ENCODE results near the gene DGKG.

The DGKG gene

DNA sequence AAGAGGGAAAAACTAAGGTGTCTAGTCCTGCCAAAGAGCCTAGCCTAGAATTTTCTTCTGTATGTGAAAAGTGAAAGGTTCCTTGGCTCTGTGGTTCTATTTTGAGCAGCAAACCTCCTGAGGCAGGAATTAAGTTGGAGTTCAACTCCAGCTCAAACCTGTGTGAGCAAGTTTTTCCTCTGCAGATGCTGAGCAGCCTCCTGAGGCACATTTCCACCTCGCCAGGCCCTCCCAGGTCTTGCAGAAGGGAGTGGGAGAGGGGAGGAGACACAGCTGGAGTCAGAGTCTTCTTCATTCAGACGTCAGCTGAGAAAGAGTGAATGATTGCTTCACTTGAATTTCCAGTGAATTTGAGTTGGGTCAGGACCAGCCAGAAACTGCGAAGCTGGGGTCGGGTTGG lies 183.6 kb downstream of the DGKG start:
- H3K56ac ChIP-seq (ENCODE audit: low read length) = no peak overlapping the region
- no peak overlapping the region for H2BK120ac ChIP-seq (ENCODE audit: low read depth, low read length)
- H2BK15ac ChIP-seq (replicated peaks; ENCODE audit: low read depth) = no peak overlapping the region
- no peak for DNase-seq
- H3K4me1 ChIP-seq (ENCODE audit: control insufficient read depth, low read depth, low read length) = no peaks in the 10 kb centered on the region
- no peak overlapping the region for H3K9ac ChIP-seq (ENCODE audit: low read length)
- H2AK5ac ChIP-seq (ENCODE audit: low read length) = no peak overlapping the region
- no CpG with 5 or more reads among the region's 4 CpGs for WGBS (ENCODE audit: extremely low coverage, insufficient coverage, low lambda C conversion rate)
- H4K8ac ChIP-seq (ENCODE audit: low read depth, low read length) = no peak overlapping the region
- no peaks in the 10 kb centered on the region for H3K79me1 ChIP-seq (ENCODE audit: low read length)
- H4K5ac ChIP-seq (ENCODE audit: low read length) = no peak overlapping the region
- H2BK5ac ChIP-seq (ENCODE audit: low read length) = no peak overlapping the region
- H3K27me3 ChIP-seq (ENCODE audit: insufficient read depth, low read length, poor library complexity) = no peaks in the 10 kb centered on the region
- no peak overlapping the region for H3K4ac ChIP-seq (ENCODE audit: low read depth, low read length)
- no peak overlapping the region for H3K4me3 ChIP-seq (ENCODE audit: low read length)
- no peaks in the 10 kb centered on the region for H3K79me2 ChIP-seq (ENCODE audit: control insufficient read depth, insufficient read depth, low read length)
- H3K36me3 ChIP-seq (ENCODE audit: control insufficient read depth, insufficient read depth, low read length) = no peaks in the 10 kb centered on the region
- no peak overlapping the region for H3K23ac ChIP-seq (ENCODE audit: low read length)
- no peak overlapping the region for H3K18ac ChIP-seq (ENCODE audit: low read length)
- H3K27ac ChIP-seq (ENCODE audit: low read depth, low read length) = no peak overlapping the region
- no peak overlapping the region for H3K4me2 ChIP-seq (ENCODE audit: low read length)

DNA sequence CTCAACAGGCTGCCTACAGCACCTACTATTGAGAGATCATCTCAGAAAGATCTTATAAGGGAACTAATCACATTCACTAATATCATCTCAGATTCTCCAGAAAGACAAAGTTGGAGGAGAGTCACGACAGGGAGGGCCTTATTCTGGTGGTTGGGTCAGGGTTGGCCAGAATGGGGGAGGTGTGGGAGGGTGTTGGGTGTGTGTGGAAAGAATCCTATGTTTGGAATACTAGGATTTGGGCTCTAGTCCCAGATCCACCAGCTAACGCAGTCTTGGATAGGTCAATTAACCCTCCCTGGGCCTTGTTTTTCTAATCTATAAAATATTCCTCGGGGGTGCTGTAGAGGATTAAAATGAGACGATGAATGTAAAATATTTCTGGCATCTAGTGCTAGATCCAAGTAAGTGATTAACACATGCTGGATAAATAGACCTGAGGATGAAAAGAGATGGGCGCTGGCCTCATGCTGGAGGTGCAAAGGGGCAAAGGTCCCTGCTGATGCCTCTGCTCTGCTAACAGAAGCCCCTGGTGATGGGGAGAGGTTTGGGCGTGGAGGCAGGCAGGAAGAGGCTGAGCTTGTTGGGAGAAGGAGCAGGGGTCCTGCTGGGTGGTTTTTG lies 185.6 kb downstream of the DGKG start:
- WGBS (ENCODE audit: extremely low coverage, insufficient coverage, low lambda C conversion rate) = no CpG with 5 or more reads among the region's 6 CpGs
- no peak overlapping the region for H2AK5ac ChIP-seq (ENCODE audit: low read length)
- DNase-seq = no peak
- H3K56ac ChIP-seq (ENCODE audit: low read length) = no peak overlapping the region
- no peaks in the 10 kb centered on the region for H3K79me1 ChIP-seq (ENCODE audit: low read length)
- no peaks in the 10 kb centered on the region for H3K27me3 ChIP-seq (ENCODE audit: insufficient read depth, low read length, poor library complexity)
- no peak overlapping the region for H3K27ac ChIP-seq (ENCODE audit: low read depth, low read length)
- no peaks in the 10 kb centered on the region for H3K4me1 ChIP-seq (ENCODE audit: control insufficient read depth, low read depth, low read length)
- no peaks in the 10 kb centered on the region for H3K36me3 ChIP-seq (ENCODE audit: control insufficient read depth, insufficient read depth, low read length)
- H3K23ac ChIP-seq (ENCODE audit: low read length) = no peak overlapping the region
- no peak overlapping the region for H2BK120ac ChIP-seq (ENCODE audit: low read depth, low read length)
- no peak overlapping the region for H3K4me2 ChIP-seq (ENCODE audit: low read length)
- no peak overlapping the region for H3K9ac ChIP-seq (ENCODE audit: low read length)
- no peak overlapping the region for H4K8ac ChIP-seq (ENCODE audit: low read depth, low read length)
- H3K4me3 ChIP-seq (ENCODE audit: low read length) = no peak overlapping the region
- no peak overlapping the region for H2BK5ac ChIP-seq (ENCODE audit: low read length)
- no peak overlapping the region for H4K5ac ChIP-seq (ENCODE audit: low read length)
- H3K18ac ChIP-seq (ENCODE audit: low read length) = no peak overlapping the region
- no peaks in the 10 kb centered on the region for H3K79me2 ChIP-seq (ENCODE audit: control insufficient read depth, insufficient read depth, low read length)
- no peak overlapping the region for H3K4ac ChIP-seq (ENCODE audit: low read depth, low read length)
- H2BK15ac ChIP-seq (replicated peaks; ENCODE audit: low read depth) = no peak overlapping the region

- H2BK5ac ChIP-seq (ENCODE audit: low read length) = no peak overlapping the region
- H2BK15ac ChIP-seq (replicated peaks; ENCODE audit: low read depth) = no peak overlapping the region
- no peaks in the 10 kb centered on the region for H3K27me3 ChIP-seq (ENCODE audit: insufficient read depth, low read length, poor library complexity)
- H3K4me3 ChIP-seq (ENCODE audit: low read length) = no peak overlapping the region
- no peak for DNase-seq
- no CpG with 5 or more reads among the region's 9 CpGs for WGBS (ENCODE audit: extremely low coverage, insufficient coverage, low lambda C conversion rate)
- H3K36me3 ChIP-seq (ENCODE audit: control insufficient read depth, insufficient read depth, low read length) = no peaks in the 10 kb centered on the region
- no peak overlapping the region for H3K23ac ChIP-seq (ENCODE audit: low read length)
- H3K56ac ChIP-seq (ENCODE audit: low read length) = no peak overlapping the region
- H2AK5ac ChIP-seq (ENCODE audit: low read length) = no peak overlapping the region
- no peak overlapping the region for H3K4ac ChIP-seq (ENCODE audit: low read depth, low read length)
- no peak overlapping the region for H3K18ac ChIP-seq (ENCODE audit: low read length)
- no peak overlapping the region for H3K9ac ChIP-seq (ENCODE audit: low read length)
- no peaks in the 10 kb centered on the region for H3K4me1 ChIP-seq (ENCODE audit: control insufficient read depth, low read depth, low read length)
- H4K8ac ChIP-seq (ENCODE audit: low read depth, low read length) = no peak overlapping the region
- H3K27ac ChIP-seq (ENCODE audit: low read depth, low read length) = no peak overlapping the region
- H3K4me2 ChIP-seq (ENCODE audit: low read length) = no peak overlapping the region
- no peak overlapping the region for H4K5ac ChIP-seq (ENCODE audit: low read length)
- no peaks in the 10 kb centered on the region for H3K79me1 ChIP-seq (ENCODE audit: low read length)
- no peak overlapping the region for H2BK120ac ChIP-seq (ENCODE audit: low read depth, low read length)
- no peaks in the 10 kb centered on the region for H3K79me2 ChIP-seq (ENCODE audit: control insufficient read depth, insufficient read depth, low read length)
Measured at GRCh38 chr3:186173224-186173815, 188.7 kb downstream of the DGKG start.

GRCh38 chr3:186172353-186172752 lies 189.7 kb downstream of the DGKG start:
- H2AK5ac ChIP-seq (ENCODE audit: low read length) = no peak overlapping the region
- H3K18ac ChIP-seq (ENCODE audit: low read length) = no peak overlapping the region
- H3K9ac ChIP-seq (ENCODE audit: low read length) = no peak overlapping the region
- H3K27ac ChIP-seq (ENCODE audit: low read depth, low read length) = no peak overlapping the region
- H2BK120ac ChIP-seq (ENCODE audit: low read depth, low read length) = no peak overlapping the region
- H3K4me1 ChIP-seq (ENCODE audit: control insufficient read depth, low read depth, low read length) = no peaks in the 10 kb centered on the region
- no peak overlapping the region for H3K4ac ChIP-seq (ENCODE audit: low read depth, low read length)
- H2BK5ac ChIP-seq (ENCODE audit: low read length) = no peak overlapping the region
- H3K23ac ChIP-seq (ENCODE audit: low read length) = no peak overlapping the region
- no peak overlapping the region for H4K5ac ChIP-seq (ENCODE audit: low read length)
- no peaks in the 10 kb centered on the region for H3K27me3 ChIP-seq (ENCODE audit: insufficient read depth, low read length, poor library complexity)
- no peak overlapping the region for H3K4me2 ChIP-seq (ENCODE audit: low read length)
- no peak overlapping the region for H3K56ac ChIP-seq (ENCODE audit: low read length)
- no peak overlapping the region for H2BK15ac ChIP-seq (replicated peaks; ENCODE audit: low read depth)
- H4K8ac ChIP-seq (ENCODE audit: low read depth, low read length) = no peak overlapping the region
- H3K79me1 ChIP-seq (ENCODE audit: low read length) = no peaks in the 10 kb centered on the region
- no peak overlapping the region for H3K4me3 ChIP-seq (ENCODE audit: low read length)
- no peaks in the 10 kb centered on the region for H3K36me3 ChIP-seq (ENCODE audit: control insufficient read depth, insufficient read depth, low read length)
- no peak for DNase-seq
- H3K79me2 ChIP-seq (ENCODE audit: control insufficient read depth, insufficient read depth, low read length) = no peaks in the 10 kb centered on the region
- WGBS (ENCODE audit: extremely low coverage, insufficient coverage, low lambda C conversion rate) = no CpG with 5 or more reads among the region's 2 CpGs

DNA sequence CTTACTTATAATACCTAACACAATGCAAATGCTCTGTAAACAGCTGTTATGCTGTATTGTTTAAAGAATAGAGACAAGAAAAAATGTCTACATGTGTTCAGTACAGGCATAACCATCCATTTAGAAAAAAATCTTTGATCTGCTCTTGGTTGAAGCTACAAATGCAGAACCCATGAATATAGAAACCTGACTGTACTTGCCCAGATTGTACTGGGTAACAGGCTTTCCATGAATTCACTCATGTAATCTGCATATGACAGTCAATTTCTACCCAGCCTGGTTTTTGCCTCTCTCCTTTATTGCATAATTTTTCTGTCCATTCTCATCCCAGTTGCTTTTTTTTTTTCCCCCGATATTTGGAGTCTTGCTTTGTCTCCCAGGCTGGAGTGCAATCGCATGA lies 190.5 kb downstream of the DGKG start:
- no peak overlapping the region for H2AK5ac ChIP-seq (ENCODE audit: low read length)
- no CpG with 5 or more reads among the region's 2 CpGs for WGBS (ENCODE audit: extremely low coverage, insufficient coverage, low lambda C conversion rate)
- no peak overlapping the region for H3K4me3 ChIP-seq (ENCODE audit: low read length)
- no peak overlapping the region for H2BK5ac ChIP-seq (ENCODE audit: low read length)
- H3K18ac ChIP-seq (ENCODE audit: low read length) = no peak overlapping the region
- no peak for DNase-seq
- no peak overlapping the region for H3K27ac ChIP-seq (ENCODE audit: low read depth, low read length)
- H3K23ac ChIP-seq (ENCODE audit: low read length) = no peak overlapping the region
- no peaks in the 10 kb centered on the region for H3K4me1 ChIP-seq (ENCODE audit: control insufficient read depth, low read depth, low read length)
- no peak overlapping the region for H4K5ac ChIP-seq (ENCODE audit: low read length)
- H4K8ac ChIP-seq (ENCODE audit: low read depth, low read length) = no peak overlapping the region
- no peak overlapping the region for H2BK120ac ChIP-seq (ENCODE audit: low read depth, low read length)
- no peaks in the 10 kb centered on the region for H3K79me1 ChIP-seq (ENCODE audit: low read length)
- H3K9ac ChIP-seq (ENCODE audit: low read length) = no peak overlapping the region
- H3K56ac ChIP-seq (ENCODE audit: low read length) = no peak overlapping the region
- no peaks in the 10 kb centered on the region for H3K36me3 ChIP-seq (ENCODE audit: control insufficient read depth, insufficient read depth, low read length)
- H3K27me3 ChIP-seq (ENCODE audit: insufficient read depth, low read length, poor library complexity) = no peaks in the 10 kb centered on the region
- H2BK15ac ChIP-seq (replicated peaks; ENCODE audit: low read depth) = no peak overlapping the region
- no peak overlapping the region for H3K4me2 ChIP-seq (ENCODE audit: low read length)
- no peak overlapping the region for H3K4ac ChIP-seq (ENCODE audit: low read depth, low read length)
- no peaks in the 10 kb centered on the region for H3K79me2 ChIP-seq (ENCODE audit: control insufficient read depth, insufficient read depth, low read length)

DNA sequence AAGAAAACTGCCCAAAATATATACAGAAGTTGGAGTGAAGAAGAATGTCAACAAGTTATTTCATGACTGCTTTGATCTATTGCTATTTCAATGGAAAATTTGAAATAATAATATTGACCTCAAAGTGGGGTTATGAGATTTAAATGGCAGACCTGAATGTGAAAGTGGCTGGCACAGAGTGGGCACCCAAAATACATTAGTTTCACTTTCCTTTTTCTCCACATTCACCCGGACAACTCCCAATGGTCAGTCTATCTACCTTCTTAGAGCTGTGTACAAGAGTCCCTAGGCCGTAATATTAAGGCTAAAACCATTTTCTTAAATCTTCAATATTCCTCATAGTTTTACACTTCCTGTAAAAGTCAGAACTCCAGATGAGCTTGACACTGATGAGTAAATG lies 191.5 kb downstream of the DGKG start:
- H3K56ac ChIP-seq (ENCODE audit: low read length) = no peak overlapping the region
- H2BK120ac ChIP-seq (ENCODE audit: low read depth, low read length) = no peak overlapping the region
- H3K79me2 ChIP-seq (ENCODE audit: control insufficient read depth, insufficient read depth, low read length) = no peaks in the 10 kb centered on the region
- H3K36me3 ChIP-seq (ENCODE audit: control insufficient read depth, insufficient read depth, low read length) = no peaks in the 10 kb centered on the region
- no peak overlapping the region for H3K4me2 ChIP-seq (ENCODE audit: low read length)
- no peak for DNase-seq
- H4K5ac ChIP-seq (ENCODE audit: low read length) = no peak overlapping the region
- no peak overlapping the region for H3K4me3 ChIP-seq (ENCODE audit: low read length)
- H3K18ac ChIP-seq (ENCODE audit: low read length) = no peak overlapping the region
- no peak overlapping the region for H3K4ac ChIP-seq (ENCODE audit: low read depth, low read length)
- no peak overlapping the region for H3K23ac ChIP-seq (ENCODE audit: low read length)
- H2AK5ac ChIP-seq (ENCODE audit: low read length) = no peak overlapping the region
- H3K9ac ChIP-seq (ENCODE audit: low read length) = no peak overlapping the region
- no peaks in the 10 kb centered on the region for H3K27me3 ChIP-seq (ENCODE audit: insufficient read depth, low read length, poor library complexity)
- no peak overlapping the region for H2BK5ac ChIP-seq (ENCODE audit: low read length)
- no peaks in the 10 kb centered on the region for H3K4me1 ChIP-seq (ENCODE audit: control insufficient read depth, low read depth, low read length)
- no peak overlapping the region for H3K27ac ChIP-seq (ENCODE audit: low read depth, low read length)
- no peaks in the 10 kb centered on the region for H3K79me1 ChIP-seq (ENCODE audit: low read length)
- H4K8ac ChIP-seq (ENCODE audit: low read depth, low read length) = no peak overlapping the region
- no peak overlapping the region for H2BK15ac ChIP-seq (replicated peaks; ENCODE audit: low read depth)
- WGBS (ENCODE audit: extremely low coverage, insufficient coverage, low lambda C conversion rate) = no CpG with 5 or more reads among the region's 2 CpGs
